Vagina (tissue), 2 donors: ENCODE results near the gene DOCK7. TPM values are rescaled to one million over a fixed set of nuclear protein-coding genes. Genes with fewer than 3 reads are reported as not detected.

Experiments used
- DNase-seq, 2 donors: peaks; one replicate each; pipeline ENCODE4 v3.0.0-alpha.2; 2017; ENCODE audit errors: extremely low spot score in 2 of 2
- H3K27ac ChIP-seq: fragments of 200-600 bp; sonication (generic); one replicate; pipeline ENCODE4 v1.5.1; 2019
- H3K27me3 ChIP-seq: fragments of 200-600 bp; sonication (generic); one replicate; pipeline ENCODE4 v1.5.1; 2019
- H3K36me3 ChIP-seq, 2 donors: fragments of 200-600 bp; sonication (generic); one replicate each; pipeline ENCODE4 v1.5.1; 2017 to 2019
- H3K4me1 ChIP-seq: fragments of 200-600 bp; sonication (generic); one replicate; pipeline ENCODE4 v1.5.1; 2019
- H3K4me3 ChIP-seq, 2 donors: fragments of 200-600 bp; sonication (generic); 1 replicate in 1 of 2; 2 replicates in 1 of 2; pipeline ENCODE4 v1.5.1; 2016 to 2019
- H3K9me3 ChIP-seq: fragments of 200-600 bp; sonication (generic); one replicate; pipeline ENCODE4 v1.5.1; 2019
- POLR2A ChIP-seq, 2 donors: fragments of 450-650 bp; IDR thresholded peaks; one replicate each; pipeline ENCODE4 v1.6.1; 2017; ENCODE audit warnings: antibody characterized with exemption in 2 of 2, mild to moderate bottlenecking in 2 of 2, moderate library complexity in 2 of 2
- POLR2AphosphoS5 ChIP-seq, 2 donors: sonication (generic); formaldehyde crosslinking; IDR thresholded peaks; one replicate each; pipeline ENCODE4 v1.9.0; 2017; ENCODE audit warnings: antibody characterized with exemption in 2 of 2, mild to moderate bottlenecking in 2 of 2, low read depth in 1 of 2; ENCODE audit not compliant: insufficient read depth in 1 of 2
- intact Hi-C: fragments of 100-400 bp; cut with DNase I; formaldehyde crosslinking; loops from one replicate; pipeline ENCODE4 v1.15.1; 2023
- total RNA-seq: library from RNA; depleted of rRNA; stranded (reverse); fragments of >200 nt; gene quantifications from one replicate; pipeline ENCODE4 v1.2.3, GENCODE V29; 2016
- TF ChIP-seq, protein P1 (sequence below), 3 experiments: fragments of 450-650 bp in 2 of 3; fragments of 200-600 bp in 1 of 3; sonication (generic) in 1 of 3; IDR thresholded peaks; one replicate each; pipeline ENCODE4 v1.5.1; 2017 to 2019; ENCODE audit warnings: antibody characterized with exemption in 3 of 3, mild to moderate bottlenecking in 2 of 3, moderate library complexity in 2 of 3

Gene DOCK7
- total RNA-seq, 1 donor from 2014 or later = 34.1 TPM

DNA sequence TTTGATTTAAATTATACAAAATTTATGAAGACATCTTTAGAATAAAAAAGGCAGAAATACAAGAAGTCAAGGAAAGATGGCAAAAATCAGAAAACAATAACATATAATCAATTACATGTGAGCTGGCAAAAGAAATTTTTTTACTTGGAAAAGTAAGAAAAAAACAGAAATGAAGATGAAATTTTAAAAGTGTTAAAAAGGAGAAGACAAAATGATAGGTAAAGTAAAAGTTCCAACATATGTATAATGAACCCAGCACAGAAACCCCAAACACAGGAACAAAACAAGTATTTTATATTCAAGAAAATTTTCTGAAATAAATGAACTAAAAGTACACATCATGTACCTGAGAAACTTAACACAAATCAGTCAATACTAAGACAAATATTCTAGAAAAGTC lies 188.0 kb downstream of the DOCK7 start:
- Histone ChIP-seq H3K9me3 (no peaks in the 10 kb centered on the region), H3K4me1 (no peaks in the 10 kb centered on the region), H3K36me3 (peaks cover 0 to 22% of the 10 kb centered on the region in 2 donors), H3K4me3 (no peak overlapping the region), H3K27ac (no peak overlapping the region), H3K27me3 (no peaks in the 10 kb centered on the region)
- intact Hi-C loops = loop anchor here (10.0 kb wide), 1 partner anchor 245 kb away; no protein-coding TSS in a partner anchor
- DNase-seq = no peak
- TF ChIP-seq POLR2AphosphoS5 (IDR thresholded peaks at IDR 0.05; ENCODE audit: insufficient read depth in 1 of 2, low read depth in 1 of 2) (no peak), POLR2A (IDR thresholded peaks at IDR 0.05) (no peak)
- TF ChIP-seq, protein P1, sequence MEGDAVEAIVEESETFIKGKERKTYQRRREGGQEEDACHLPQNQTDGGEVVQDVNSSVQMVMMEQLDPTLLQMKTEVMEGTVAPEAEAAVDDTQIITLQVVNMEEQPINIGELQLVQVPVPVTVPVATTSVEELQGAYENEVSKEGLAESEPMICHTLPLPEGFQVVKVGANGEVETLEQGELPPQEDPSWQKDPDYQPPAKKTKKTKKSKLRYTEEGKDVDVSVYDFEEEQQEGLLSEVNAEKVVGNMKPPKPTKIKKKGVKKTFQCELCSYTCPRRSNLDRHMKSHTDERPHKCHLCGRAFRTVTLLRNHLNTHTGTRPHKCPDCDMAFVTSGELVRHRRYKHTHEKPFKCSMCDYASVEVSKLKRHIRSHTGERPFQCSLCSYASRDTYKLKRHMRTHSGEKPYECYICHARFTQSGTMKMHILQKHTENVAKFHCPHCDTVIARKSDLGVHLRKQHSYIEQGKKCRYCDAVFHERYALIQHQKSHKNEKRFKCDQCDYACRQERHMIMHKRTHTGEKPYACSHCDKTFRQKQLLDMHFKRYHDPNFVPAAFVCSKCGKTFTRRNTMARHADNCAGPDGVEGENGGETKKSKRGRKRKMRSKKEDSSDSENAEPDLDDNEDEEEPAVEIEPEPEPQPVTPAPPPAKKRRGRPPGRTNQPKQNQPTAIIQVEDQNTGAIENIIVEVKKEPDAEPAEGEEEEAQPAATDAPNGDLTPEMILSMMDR (IDR thresholded peaks at IDR 0.05) = no peak

DNA sequence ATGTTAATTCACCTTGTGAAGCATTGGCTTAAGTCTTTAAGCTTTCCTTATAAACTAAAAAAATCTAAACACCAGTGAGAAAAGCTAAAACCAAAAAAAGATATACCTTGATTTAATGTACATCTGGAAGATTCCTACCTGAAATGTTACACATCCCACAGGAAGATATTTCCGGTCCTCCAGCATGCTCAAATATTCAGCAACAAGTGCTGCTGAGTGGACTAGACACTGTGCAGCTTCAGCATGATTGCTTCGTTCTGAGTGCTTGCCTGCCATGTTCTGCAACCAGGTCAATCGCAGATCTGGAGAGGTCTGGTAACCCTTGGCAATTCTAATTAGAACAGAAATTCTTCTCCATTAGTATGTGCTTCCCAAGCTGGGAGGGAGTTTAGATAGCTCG lies 194.0 kb downstream of the DOCK7 start:
- intact Hi-C loops = no loop called here
- Histone ChIP-seq H3K27ac (no peak overlapping the region), H3K4me3 (no peak overlapping the region), H3K9me3 (no peaks in the 10 kb centered on the region), H3K4me1 (no peaks in the 10 kb centered on the region), H3K27me3 (no peaks in the 10 kb centered on the region), H3K36me3 (peaks cover 0 to 39% of the 10 kb centered on the region in 2 donors)
- no peak for DNase-seq
- TF ChIP-seq, protein P1 (IDR thresholded peaks at IDR 0.05) = no peak
- TF ChIP-seq POLR2A (IDR thresholded peaks at IDR 0.05) (no peak), POLR2AphosphoS5 (IDR thresholded peaks at IDR 0.05; ENCODE audit: insufficient read depth in 1 of 2, low read depth in 1 of 2) (no peak)

DNA sequence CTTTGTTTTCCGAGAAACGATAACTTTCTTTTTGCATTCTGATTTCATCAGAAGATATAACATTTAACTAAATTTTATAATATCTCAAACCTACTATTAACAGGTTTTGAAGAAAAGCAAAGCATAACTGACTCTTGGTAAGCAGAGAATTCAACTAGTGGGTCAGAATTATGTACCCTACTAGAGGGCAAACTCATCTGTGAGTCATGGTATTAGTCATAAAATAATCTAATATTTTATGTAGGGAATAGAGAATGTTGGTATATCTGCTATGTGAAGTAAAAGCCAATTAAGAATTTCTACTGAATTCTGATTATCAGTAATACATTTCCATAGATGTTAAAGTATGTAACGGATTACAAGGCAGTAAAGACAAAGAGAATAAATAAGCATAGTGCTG lies 194.5 kb downstream of the DOCK7 start:
- no peak overlapping the region for H3K4me3 ChIP-seq
- H3K9me3 ChIP-seq = no peaks in the 10 kb centered on the region
- DNase-seq = no peak
- intact Hi-C loops = no loop called here
- H3K27me3 ChIP-seq = no peaks in the 10 kb centered on the region
- no peaks in the 10 kb centered on the region for H3K4me1 ChIP-seq
- TF ChIP-seq, protein P1 (IDR thresholded peaks at IDR 0.05) = no peak
- no peak for TF ChIP-seq POLR2AphosphoS5 (IDR thresholded peaks at IDR 0.05; ENCODE audit: insufficient read depth in 1 of 2, low read depth in 1 of 2)
- H3K36me3 ChIP-seq = peaks cover 0 to 39% of the 10 kb centered on the region in 2 donors
- H3K27ac ChIP-seq = no peak overlapping the region

DNA sequence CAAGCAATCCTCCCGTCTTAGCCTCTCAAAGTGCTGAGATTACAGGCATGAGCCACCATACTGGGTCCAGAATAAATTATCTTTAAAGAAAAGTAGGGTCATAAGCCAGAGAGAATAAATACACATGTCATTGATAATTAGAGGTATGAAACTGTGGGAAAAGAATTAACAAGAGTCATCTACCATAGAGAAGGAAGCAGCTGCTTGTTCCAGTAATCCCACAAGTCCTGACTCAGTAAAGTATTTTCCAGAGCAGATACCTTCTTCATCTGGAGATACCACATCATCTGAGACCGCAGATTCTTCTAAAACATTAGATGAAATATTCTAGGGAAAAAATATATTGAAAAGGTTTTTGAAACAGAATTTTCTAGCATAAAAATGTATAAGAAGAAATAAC lies 195.7 kb downstream of the DOCK7 start:
- peaks cover 0 to 39% of the 10 kb centered on the region in 2 donors for H3K36me3 ChIP-seq
- TF ChIP-seq POLR2A (IDR thresholded peaks at IDR 0.05) (no peak), POLR2AphosphoS5 (IDR thresholded peaks at IDR 0.05; ENCODE audit: insufficient read depth in 1 of 2, low read depth in 1 of 2) (no peak)
- TF ChIP-seq, protein P1 (IDR thresholded peaks at IDR 0.05) = no peak
- H3K27ac ChIP-seq = no peak overlapping the region
- no peaks in the 10 kb centered on the region for H3K9me3 ChIP-seq
- H3K4me3 ChIP-seq = no peak overlapping the region
- no peaks in the 10 kb centered on the region for H3K27me3 ChIP-seq
- no peaks in the 10 kb centered on the region for H3K4me1 ChIP-seq
- no peak for DNase-seq
- intact Hi-C loops = no loop called here

DNA sequence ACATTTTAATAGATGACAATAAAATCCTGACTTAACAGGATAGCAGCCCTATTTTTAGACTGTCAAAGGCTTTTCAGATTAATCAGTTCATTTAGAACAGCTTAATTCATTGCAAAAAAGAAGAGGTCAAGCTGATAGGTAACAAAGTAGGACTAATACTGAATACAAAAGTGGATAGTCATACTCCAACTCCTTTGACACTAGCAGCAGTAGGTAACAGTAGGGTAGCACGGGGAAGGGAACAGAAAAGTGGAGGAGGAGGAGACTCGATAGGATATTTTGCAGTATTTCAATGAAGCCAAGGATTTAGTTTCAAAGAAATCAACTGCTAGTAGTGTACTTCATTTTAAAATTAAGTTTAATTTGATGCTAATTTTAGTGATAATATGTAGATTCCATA lies 200.2 kb downstream of the DOCK7 start:
- no peak for TF ChIP-seq POLR2A (IDR thresholded peaks at IDR 0.05)
- no peak for TF ChIP-seq POLR2AphosphoS5 (IDR thresholded peaks at IDR 0.05; ENCODE audit: insufficient read depth in 1 of 2, low read depth in 1 of 2)
- TF ChIP-seq, protein P1 (IDR thresholded peaks at IDR 0.05) = no peak
- Histone ChIP-seq H3K9me3 (no peaks in the 10 kb centered on the region), H3K4me3 (no peak overlapping the region), H3K27me3 (no peaks in the 10 kb centered on the region), H3K27ac (no peak overlapping the region), H3K36me3 (peaks cover 0 to 16% of the 10 kb centered on the region in 2 donors), H3K4me1 (no peaks in the 10 kb centered on the region)
- intact Hi-C loops = no loop called here
- no peak for DNase-seq
